HEK293 (cell line): ENCODE measurements around the gene SERPINB13.

Experiments
- CTCF ChIA-PET: fragments of 350-600 bp; formaldehyde crosslinking; extraction: SDS; loops from one replicate; lab custom pipeline; 2021; ENCODE audit warnings: antibody characterized with exemption; lab: Yijun Ruan, JAX
- POLR2A ChIA-PET: fragments of 300-600 bp; formaldehyde crosslinking; extraction: SDS; loops from one replicate; lab custom pipeline; 2020; ENCODE audit warnings: antibody characterized with exemption, inconsistent platforms; lab: Yijun Ruan, JAX
- H3K27ac ChIP-seq: fragments of 200-500 bp; sonication (Bioruptor generic); 2 replicates; pipeline ENCODE4 v1.5.1; 2014; ENCODE audit warnings: low read depth, low read length, control low read depth, inconsistent platforms; ENCODE audit errors: extremely low read depth
- H3K36me3 ChIP-seq, 2 experiments: fragments of 200-500 bp in 1 of 2; sonication (Bioruptor generic) in 1 of 2; 1 replicate in 1 of 2; 2 replicates in 1 of 2; pipeline ENCODE4 v1.5.1; 2014 to 2017; ENCODE audit warnings: inconsistent platforms in 2 of 2, low read length in 2 of 2; ENCODE audit not compliant: control insufficient read depth in 2 of 2, insufficient read depth in 1 of 2
- H3K4me1 ChIP-seq: fragments of 200-500 bp; sonication (Bioruptor generic); 2 replicates; pipeline ENCODE4 v1.5.1; 2014; ENCODE audit warnings: mild to moderate bottlenecking, low read length, inconsistent platforms; ENCODE audit not compliant: control insufficient read depth, insufficient read depth
- H3K4me3 ChIP-seq: 2 replicates; pipeline ENCODE4 v1.5.1; 2011; ENCODE audit warnings: low read depth, mild to moderate bottlenecking, control low read depth, low read length, moderate library complexity
- H3K9me3 ChIP-seq: fragments of 200-500 bp; sonication (Bioruptor generic); 2 replicates; pipeline ENCODE4 v1.5.1; 2014; ENCODE audit warnings: low read depth, low read length, inconsistent platforms; ENCODE audit not compliant: control insufficient read depth, insufficient read depth
- EGR2 ChIP-seq: fragments of 450-650 bp; formaldehyde crosslinking; IDR thresholded peaks from 2 replicates; pipeline ENCODE4 v1.5.1; 2016; ENCODE audit warnings: low read depth, missing biosample characterization, missing genetic modification characterization
- GFI1B ChIP-seq: fragments of 450-650 bp; formaldehyde crosslinking; IDR thresholded peaks from 2 replicates; pipeline ENCODE4 v1.5.1; 2016; ENCODE audit warnings: missing biosample characterization, missing genetic modification characterization
- MYNN ChIP-seq: fragments of 450-650 bp; formaldehyde crosslinking; IDR thresholded peaks from 2 replicates; pipeline ENCODE4 v1.5.1; 2016; ENCODE audit warnings: missing biosample characterization, missing genetic modification characterization, borderline replicate concordance
- SP2 ChIP-seq: fragments of 450-650 bp; formaldehyde crosslinking; IDR thresholded peaks from 2 replicates; pipeline ENCODE4 v1.5.1; 2016; ENCODE audit warnings: missing biosample characterization, missing genetic modification characterization
- ZNF146 ChIP-seq: fragments of 450-650 bp; formaldehyde crosslinking; IDR thresholded peaks from 2 replicates; pipeline ENCODE4 v1.5.1; 2016; ENCODE audit warnings: missing biosample characterization, missing genetic modification characterization
- ZNF16 ChIP-seq: fragments of 450-650 bp; formaldehyde crosslinking; IDR thresholded peaks from 2 replicates; pipeline ENCODE4 v1.5.1; 2016; ENCODE audit warnings: low read depth, missing biosample characterization, missing genetic modification characterization
- ZNF19 ChIP-seq: fragments of 450-650 bp; formaldehyde crosslinking; IDR thresholded peaks from 2 replicates; pipeline ENCODE4; 2016; ENCODE audit warnings: missing biosample characterization, missing genetic modification characterization, low read depth
- ZNF302 ChIP-seq: fragments of 450-650 bp; formaldehyde crosslinking; IDR thresholded peaks from 2 replicates; pipeline ENCODE4 v1.5.1; 2016; ENCODE audit warnings: missing biosample characterization, missing genetic modification characterization, low read depth
- ZNF335 ChIP-seq: fragments of 450-650 bp; formaldehyde crosslinking; conservative IDR thresholded peaks from 2 replicates; pipeline ENCODE4 v1.5.1; 2016; ENCODE audit warnings: missing biosample characterization, missing genetic modification characterization
- ZNF391 ChIP-seq: fragments of 450-650 bp; formaldehyde crosslinking; IDR thresholded peaks from 2 replicates; pipeline ENCODE4 v1.5.1; 2016; ENCODE audit warnings: low read depth, missing biosample characterization, missing genetic modification characterization, borderline replicate concordance
- ZNF433 ChIP-seq: fragments of 450-650 bp; formaldehyde crosslinking; IDR thresholded peaks from 2 replicates; pipeline ENCODE4 v1.5.1; 2016; ENCODE audit warnings: missing biosample characterization, missing genetic modification characterization, low read depth
- ZNF561 ChIP-seq: fragments of 450-650 bp; IDR thresholded peaks from 2 replicates; pipeline ENCODE4 v1.5.1; 2018; ENCODE audit warnings: missing biosample characterization, missing genetic modification characterization, borderline replicate concordance
- ZNF585B ChIP-seq: fragments of 450-650 bp; formaldehyde crosslinking; IDR thresholded peaks from 2 replicates; pipeline ENCODE4 v1.5.1; 2016; ENCODE audit warnings: missing biosample characterization, missing genetic modification characterization
- ZNF596 ChIP-seq: fragments of 450-650 bp; IDR thresholded peaks from 2 replicates; pipeline ENCODE4 v1.5.0; 2018; ENCODE audit warnings: missing biosample characterization, mild to moderate bottlenecking, missing genetic modification characterization, moderate library complexity
- ZNF654 ChIP-seq: fragments of 450-650 bp; formaldehyde crosslinking; IDR thresholded peaks from 2 replicates; pipeline ENCODE4 v1.5.1; 2016; ENCODE audit warnings: low read depth, missing biosample characterization, missing genetic modification characterization
- ZNF658 ChIP-seq: fragments of 450-650 bp; formaldehyde crosslinking; IDR thresholded peaks from 2 replicates; pipeline ENCODE4; 2016; ENCODE audit warnings: missing biosample characterization, missing genetic modification characterization
- ZNF701 ChIP-seq: fragments of 450-650 bp; formaldehyde crosslinking; IDR thresholded peaks from 2 replicates; pipeline ENCODE4 v1.5.1; 2016; ENCODE audit warnings: missing biosample characterization, missing genetic modification characterization
- ZNF76 ChIP-seq: fragments of 450-650 bp; formaldehyde crosslinking; IDR thresholded peaks from 2 replicates; pipeline ENCODE4; 2016; ENCODE audit warnings: low read depth, missing biosample characterization, missing genetic modification characterization, borderline replicate concordance
- TF ChIP-seq, protein P1 (sequence below): fragments of 450-650 bp; formaldehyde crosslinking; IDR thresholded peaks from 2 replicates; pipeline ENCODE4 v1.5.1; 2016; ENCODE audit warnings: missing biosample characterization, missing genetic modification characterization
- TF ChIP-seq, protein P2 (sequence below): fragments of 450-650 bp; formaldehyde crosslinking; IDR thresholded peaks from 2 replicates; pipeline ENCODE4 v1.5.1; 2016; ENCODE audit warnings: missing biosample characterization, missing genetic modification characterization
- TF ChIP-seq, protein P3 (sequence below): fragments of 450-650 bp; formaldehyde crosslinking; IDR thresholded peaks from 2 replicates; pipeline ENCODE4 v1.5.1; 2017; ENCODE audit warnings: missing biosample characterization, mild to moderate bottlenecking, missing genetic modification characterization, moderate library complexity
- TF ChIP-seq, protein P4 (sequence below): fragments of 450-650 bp; formaldehyde crosslinking; IDR thresholded peaks from 2 replicates; pipeline ENCODE4 v1.5.1; 2016; ENCODE audit warnings: missing biosample characterization, missing genetic modification characterization
- TF ChIP-seq, protein P5 (sequence below): fragments of 450-650 bp; formaldehyde crosslinking; IDR thresholded peaks from 2 replicates; pipeline ENCODE4 v1.5.1; 2016; ENCODE audit warnings: missing biosample characterization, missing genetic modification characterization, borderline replicate concordance

SERPINB13 gene

DNA sequence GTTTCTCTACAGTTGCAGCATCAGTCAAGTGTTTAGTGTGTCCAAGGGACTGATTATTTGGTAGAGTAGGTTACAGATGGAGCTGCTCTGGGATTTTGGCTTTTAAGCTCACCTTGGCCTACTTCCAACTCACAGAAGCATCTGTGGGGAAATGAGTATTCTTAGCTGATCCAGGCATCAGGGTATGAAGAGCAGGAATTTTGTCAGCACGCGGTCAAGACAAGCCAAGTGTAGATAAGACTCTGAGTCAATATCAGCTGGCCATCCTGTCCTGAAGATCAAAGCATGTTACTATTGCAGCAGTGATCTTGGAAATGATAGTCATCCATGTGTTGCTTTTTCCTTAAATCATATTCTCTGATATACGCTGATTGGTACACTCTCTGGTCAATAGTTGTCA, 32.5 kb downstream of the SERPINB13 start:
- POLR2A ChIA-PET, result no interaction called here
- no peak overlapping the region for H3K27ac ChIP-seq
- CTCF ChIA-PET, result interaction anchor here (0.6 kb wide), 1 partner anchor 52 kb away, joined by 3 read pairs; no protein-coding TSS in a partner anchor
- H3K4me3 ChIP-seq, result no peak overlapping the region
- H3K9me3 ChIP-seq, result no peaks in the 10 kb centered on the region; the same call in 1 of the 2 replicates
- peaks cover 13% of the 10 kb centered on the region; the same call in 1 of the 2 replicates for H3K4me1 ChIP-seq
- no peaks in the 10 kb centered on the region for H3K36me3 ChIP-seq
- TF ChIP-seq ZNF335 (tag by site-specific recombination) (no peak), ZNF654 (tag by site-specific recombination) (no peak), ZNF701 (no peak), ZNF433 (no peak), ZNF658 (tag by site-specific recombination) (no peak), ZNF19 (no peak)
- TF ChIP-seq, protein P1, sequence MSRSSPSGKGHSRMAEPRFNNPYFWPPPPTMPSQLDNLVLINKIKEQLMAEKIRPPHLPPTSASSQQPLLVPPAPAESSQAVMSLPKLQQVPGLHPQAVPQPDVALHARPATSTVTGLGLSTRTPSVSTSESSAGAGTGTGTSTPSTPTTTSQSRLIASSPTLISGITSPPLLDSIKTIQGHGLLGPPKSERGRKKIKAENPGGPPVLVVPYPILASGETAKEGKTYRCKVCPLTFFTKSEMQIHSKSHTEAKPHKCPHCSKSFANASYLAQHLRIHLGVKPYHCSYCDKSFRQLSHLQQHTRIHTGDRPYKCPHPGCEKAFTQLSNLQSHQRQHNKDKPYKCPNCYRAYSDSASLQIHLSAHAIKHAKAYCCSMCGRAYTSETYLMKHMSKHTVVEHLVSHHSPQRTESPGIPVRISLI, result no peak
- TF ChIP-seq, protein P2, sequence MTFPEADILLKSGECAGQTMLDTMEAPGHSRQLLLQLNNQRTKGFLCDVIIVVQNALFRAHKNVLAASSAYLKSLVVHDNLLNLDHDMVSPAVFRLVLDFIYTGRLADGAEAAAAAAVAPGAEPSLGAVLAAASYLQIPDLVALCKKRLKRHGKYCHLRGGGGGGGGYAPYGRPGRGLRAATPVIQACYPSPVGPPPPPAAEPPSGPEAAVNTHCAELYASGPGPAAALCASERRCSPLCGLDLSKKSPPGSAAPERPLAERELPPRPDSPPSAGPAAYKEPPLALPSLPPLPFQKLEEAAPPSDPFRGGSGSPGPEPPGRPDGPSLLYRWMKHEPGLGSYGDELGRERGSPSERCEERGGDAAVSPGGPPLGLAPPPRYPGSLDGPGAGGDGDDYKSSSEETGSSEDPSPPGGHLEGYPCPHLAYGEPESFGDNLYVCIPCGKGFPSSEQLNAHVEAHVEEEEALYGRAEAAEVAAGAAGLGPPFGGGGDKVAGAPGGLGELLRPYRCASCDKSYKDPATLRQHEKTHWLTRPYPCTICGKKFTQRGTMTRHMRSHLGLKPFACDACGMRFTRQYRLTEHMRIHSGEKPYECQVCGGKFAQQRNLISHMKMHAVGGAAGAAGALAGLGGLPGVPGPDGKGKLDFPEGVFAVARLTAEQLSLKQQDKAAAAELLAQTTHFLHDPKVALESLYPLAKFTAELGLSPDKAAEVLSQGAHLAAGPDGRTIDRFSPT (tag by site-specific recombination), result no peak

DNA sequence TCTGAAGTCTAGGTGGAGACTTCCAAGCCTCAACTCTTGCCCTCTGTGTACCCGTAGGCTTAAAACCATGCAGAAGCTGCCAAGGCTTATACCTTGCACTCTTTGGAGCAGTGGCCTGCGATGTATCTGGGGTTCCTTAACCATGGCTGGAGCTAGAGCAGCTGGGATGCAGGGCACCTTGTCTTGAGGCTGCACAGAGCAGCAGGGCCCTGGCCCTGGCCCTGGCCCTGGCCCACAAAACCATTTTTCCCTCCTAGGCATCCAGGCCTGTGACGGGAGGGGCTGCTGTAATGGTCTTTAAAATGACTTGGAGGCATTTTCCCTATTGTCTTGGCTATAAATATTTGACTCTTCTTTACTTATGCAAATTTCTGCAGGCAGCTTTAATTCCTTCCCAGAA, 37.7 kb downstream of the SERPINB13 start:
- Histone ChIP-seq H3K27ac (no peak overlapping the region), H3K9me3 (no peaks in the 10 kb centered on the region; the same call in 1 of the 2 replicates), H3K36me3 (no peaks in the 10 kb centered on the region), H3K4me1 (no peaks in the 10 kb centered on the region), H3K4me3 (no peak overlapping the region)
- ChIA-PET CTCF (no interaction called here), POLR2A (no interaction called here)
- TF ChIP-seq ZNF596, result no peak
- TF ChIP-seq ZNF585B (tag by site-specific recombination), result peak; percentile 74

DNA sequence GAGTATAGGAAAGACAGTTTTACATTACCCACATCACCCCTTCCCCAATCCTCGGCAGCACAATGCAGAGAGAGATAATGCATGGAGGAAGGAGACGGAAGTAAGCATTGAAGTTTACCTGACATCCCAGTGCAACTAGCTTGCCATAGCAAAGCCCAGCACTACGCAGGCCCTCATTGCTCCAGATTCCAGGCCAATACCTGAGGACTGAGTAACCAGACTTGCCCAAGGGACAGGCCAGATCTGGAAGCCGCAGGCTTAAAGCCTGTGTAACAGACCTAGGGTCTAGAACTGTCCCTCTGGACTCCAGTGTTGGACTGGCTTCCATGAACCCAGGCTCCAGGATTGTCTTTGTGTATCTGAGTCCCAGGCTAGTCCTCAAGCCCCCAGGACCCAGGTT, 39.3 kb downstream of the SERPINB13 start:
- H3K27ac ChIP-seq, result no peak overlapping the region
- H3K9me3 ChIP-seq, result no peaks in the 10 kb centered on the region; the same call in 1 of the 2 replicates
- no peaks in the 10 kb centered on the region for H3K4me1 ChIP-seq
- ChIA-PET POLR2A (no interaction called here), CTCF (no interaction called here)
- H3K4me3 ChIP-seq, result no peak overlapping the region
- no peaks in the 10 kb centered on the region for H3K36me3 ChIP-seq
- TF ChIP-seq ZNF146 (tag by site-specific recombination), result no peak
- no peak for TF ChIP-seq MYNN (tag by site-specific recombination)
- no peak for TF ChIP-seq EGR2
- TF ChIP-seq GFI1B, result no peak
- no peak for TF ChIP-seq ZNF302 (tag by site-specific recombination)
- no peak for TF ChIP-seq ZNF391 (tag by site-specific recombination)
- TF ChIP-seq, protein P3, sequence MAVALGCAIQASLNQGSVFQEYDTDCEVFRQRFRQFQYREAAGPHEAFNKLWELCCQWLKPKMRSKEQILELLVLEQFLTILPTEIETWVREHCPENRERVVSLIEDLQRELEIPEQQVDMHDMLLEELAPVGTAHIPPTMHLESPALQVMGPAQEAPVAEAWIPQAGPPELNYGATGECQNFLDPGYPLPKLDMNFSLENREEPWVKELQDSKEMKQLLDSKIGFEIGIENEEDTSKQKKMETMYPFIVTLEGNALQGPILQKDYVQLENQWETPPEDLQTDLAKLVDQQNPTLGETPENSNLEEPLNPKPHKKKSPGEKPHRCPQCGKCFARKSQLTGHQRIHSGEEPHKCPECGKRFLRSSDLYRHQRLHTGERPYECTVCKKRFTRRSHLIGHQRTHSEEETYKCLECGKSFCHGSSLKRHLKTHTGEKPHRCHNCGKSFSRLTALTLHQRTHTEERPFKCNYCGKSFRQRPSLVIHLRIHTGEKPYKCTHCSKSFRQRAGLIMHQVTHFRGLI (tag by site-specific recombination), result no peak
- no peak for TF ChIP-seq ZNF16 (tag by site-specific recombination)
- no peak for TF ChIP-seq ZNF76 (tag by site-specific recombination)
- TF ChIP-seq ZNF561 (tag by site-specific recombination), result no peak
- no peak for TF ChIP-seq SP2
- TF ChIP-seq, protein P4, sequence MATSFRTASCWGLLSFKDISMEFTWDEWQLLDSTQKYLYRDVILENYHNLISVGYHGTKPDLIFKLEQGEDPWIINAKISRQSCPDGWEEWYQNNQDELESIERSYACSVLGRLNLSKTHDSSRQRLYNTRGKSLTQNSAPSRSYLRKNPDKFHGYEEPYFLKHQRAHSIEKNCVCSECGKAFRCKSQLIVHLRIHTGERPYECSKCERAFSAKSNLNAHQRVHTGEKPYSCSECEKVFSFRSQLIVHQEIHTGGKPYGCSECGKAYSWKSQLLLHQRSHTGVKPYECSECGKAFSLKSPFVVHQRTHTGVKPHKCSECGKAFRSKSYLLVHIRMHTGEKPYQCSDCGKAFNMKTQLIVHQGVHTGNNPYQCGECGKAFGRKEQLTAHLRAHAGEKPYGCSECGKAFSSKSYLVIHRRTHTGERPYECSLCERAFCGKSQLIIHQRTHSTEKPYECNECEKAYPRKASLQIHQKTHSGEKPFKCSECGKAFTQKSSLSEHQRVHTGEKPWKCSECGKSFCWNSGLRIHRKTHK (tag by site-specific recombination), result no peak
- TF ChIP-seq, protein P5, sequence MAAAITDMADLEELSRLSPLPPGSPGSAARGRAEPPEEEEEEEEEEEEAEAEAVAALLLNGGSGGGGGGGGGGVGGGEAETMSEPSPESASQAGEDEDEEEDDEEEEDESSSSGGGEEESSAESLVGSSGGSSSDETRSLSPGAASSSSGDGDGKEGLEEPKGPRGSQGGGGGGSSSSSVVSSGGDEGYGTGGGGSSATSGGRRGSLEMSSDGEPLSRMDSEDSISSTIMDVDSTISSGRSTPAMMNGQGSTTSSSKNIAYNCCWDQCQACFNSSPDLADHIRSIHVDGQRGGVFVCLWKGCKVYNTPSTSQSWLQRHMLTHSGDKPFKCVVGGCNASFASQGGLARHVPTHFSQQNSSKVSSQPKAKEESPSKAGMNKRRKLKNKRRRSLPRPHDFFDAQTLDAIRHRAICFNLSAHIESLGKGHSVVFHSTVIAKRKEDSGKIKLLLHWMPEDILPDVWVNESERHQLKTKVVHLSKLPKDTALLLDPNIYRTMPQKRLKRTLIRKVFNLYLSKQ (tag by site-specific recombination), result no peak
